Kidney (tissue), 14 donors: ENCODE data around the gene SLC4A11. TPM values are rescaled to one million over a fixed set of nuclear protein-coding genes. Genes with fewer than 3 reads are reported as not detected.

Source experiments
- DNase-seq, 5 donors: peaks; one replicate each; pipeline ENCODE4 v3.0.0-alpha.2; 2013 to 2020
- FAIRE-seq: peaks from 2 replicates; lab custom pipeline; 2012; peaks lifted over from hg19 to GRCh38; lab: Jason Lieb, UNC
- H3K27ac ChIP-seq, 2 donors: one replicate each; pipeline ENCODE4 v1.7.0; 2013; ENCODE audit warnings: low read depth in 2 of 2, low read length in 2 of 2, inconsistent platforms in 1 of 2
- H3K27me3 ChIP-seq: one replicate; pipeline ENCODE4 v1.7.1; 2013; ENCODE audit warnings: low read length, inconsistent platforms; ENCODE audit not compliant: control insufficient read depth, insufficient read depth
- H3K36me3 ChIP-seq, 3 donors: one replicate each; pipeline versions ENCODE4 v1.7.0 to v1.7.1; 2013; ENCODE audit warnings: low read length in 3 of 3, control low read depth in 1 of 3, inconsistent platforms in 1 of 3; ENCODE audit not compliant: insufficient read depth in 3 of 3, control insufficient read depth in 2 of 3
- H3K4me1 ChIP-seq, 3 donors: one replicate each; pipeline versions ENCODE4 v1.7.0 to v1.7.1; 2013; ENCODE audit warnings: low read length in 3 of 3, inconsistent platforms in 1 of 3, low read depth in 1 of 3; ENCODE audit not compliant: control insufficient read depth in 2 of 3, insufficient read depth in 2 of 3
- H3K4me3 ChIP-seq, 3 donors: one replicate each; pipeline versions ENCODE4 v1.7.0 to v1.8.1; 2013; ENCODE audit warnings: low read length in 3 of 3, control low read depth in 1 of 3, inconsistent platforms in 1 of 3
- H3K9ac ChIP-seq, 3 donors: one replicate each; pipeline versions ENCODE4 v1.7.0 to v1.7.1; 2013; ENCODE audit warnings: low read length in 3 of 3, control low read depth in 1 of 3, inconsistent platforms in 1 of 3
- H3K9me3 ChIP-seq, 3 donors: one replicate each; pipeline versions ENCODE4 v1.7.0 to v1.7.1; 2013; ENCODE audit warnings: low read length in 3 of 3, control low read depth in 1 of 3, inconsistent platforms in 1 of 3; ENCODE audit not compliant: control insufficient read depth in 2 of 3, insufficient read depth in 1 of 3
- intact Hi-C: fragments of 100-400 bp; cut with DNase I; formaldehyde crosslinking; loops from one replicate; pipeline ENCODE4 v1.11.1; 2022
- polyA plus RNA-seq: library from polyadenylated mRNA; stranded (reverse); fragments of 350-450 nt; fragmentation: Illumina TruSeq; extraction: RNeasy Lipid Tissue Mini Kit (QIAGEN cat#74804); gene quantifications from one replicate; pipeline ENCODE4 v1.2.3, GENCODE V29; 2014; ENCODE audit warnings: low read depth, low replicate concordance; ENCODE audit not compliant: insufficient read depth
- total RNA-seq: library from RNA; stranded (reverse); fragmentation: NEBNext Ultra II Directional; extraction: Animal tissue kit (Norgen Biotek cat#: 25700); gene quantifications from one replicate; pipeline ENCODE4 v1.2.1, GENCODE V29; 2021
- TF ChIP-seq, protein P1 (sequence below): IDR thresholded peaks from 3 replicates; pipeline ENCODE4 v1.5.1; 2012; ENCODE audit warnings: mild to moderate bottlenecking, moderate library complexity, borderline replicate concordance; ENCODE audit not compliant: insufficient read depth; ENCODE audit errors: extremely low read depth
- donor health status: control.
- donor health status: control.
- donor health status: control.
- donor health status: control.
- donor health status: control.
- donor health status: DM: yes; HTN: yes; CAD: no.
- donor health status: Normal renal cell carcinoma (clear cell type).

SLC4A11 gene
- total and polyA plus RNA-seq, 2 donors from 2014 or later, result 7.6 to 14.8 TPM

DNA sequence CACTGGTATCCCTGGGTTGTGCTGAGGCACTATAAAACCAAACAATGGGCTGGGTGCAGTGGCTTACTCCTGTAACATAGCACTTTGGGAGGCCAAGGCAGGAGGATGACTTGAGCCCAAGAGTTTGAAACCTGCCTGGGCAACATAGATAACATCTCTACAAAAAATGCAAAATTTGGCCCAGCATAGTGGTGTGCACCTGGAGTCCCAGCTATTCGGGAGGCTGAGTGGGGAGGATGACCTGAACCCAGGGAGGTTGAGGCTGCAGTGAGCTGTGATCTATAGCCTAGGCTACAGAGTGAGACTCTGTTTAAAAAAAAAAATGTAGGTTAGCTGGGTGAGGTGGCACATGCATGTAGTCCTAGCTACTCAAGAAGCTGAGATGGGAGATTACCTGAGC lies 7.7 kb upstream of the SLC4A11 start:
- Histone ChIP-seq H3K27ac (no peak overlapping the region), H3K9me3 (no peaks in the 10 kb centered on the region), H3K27me3 (peaks cover 2% of the 10 kb centered on the region), H3K4me1 (no peaks in the 10 kb centered on the region), H3K36me3 (peaks cover 0 to 5% (median 0%) of the 10 kb centered on the region in 3 donors), H3K4me3 (no peak overlapping the region), H3K9ac (no peak overlapping the region)
- TF ChIP-seq, protein P1, sequence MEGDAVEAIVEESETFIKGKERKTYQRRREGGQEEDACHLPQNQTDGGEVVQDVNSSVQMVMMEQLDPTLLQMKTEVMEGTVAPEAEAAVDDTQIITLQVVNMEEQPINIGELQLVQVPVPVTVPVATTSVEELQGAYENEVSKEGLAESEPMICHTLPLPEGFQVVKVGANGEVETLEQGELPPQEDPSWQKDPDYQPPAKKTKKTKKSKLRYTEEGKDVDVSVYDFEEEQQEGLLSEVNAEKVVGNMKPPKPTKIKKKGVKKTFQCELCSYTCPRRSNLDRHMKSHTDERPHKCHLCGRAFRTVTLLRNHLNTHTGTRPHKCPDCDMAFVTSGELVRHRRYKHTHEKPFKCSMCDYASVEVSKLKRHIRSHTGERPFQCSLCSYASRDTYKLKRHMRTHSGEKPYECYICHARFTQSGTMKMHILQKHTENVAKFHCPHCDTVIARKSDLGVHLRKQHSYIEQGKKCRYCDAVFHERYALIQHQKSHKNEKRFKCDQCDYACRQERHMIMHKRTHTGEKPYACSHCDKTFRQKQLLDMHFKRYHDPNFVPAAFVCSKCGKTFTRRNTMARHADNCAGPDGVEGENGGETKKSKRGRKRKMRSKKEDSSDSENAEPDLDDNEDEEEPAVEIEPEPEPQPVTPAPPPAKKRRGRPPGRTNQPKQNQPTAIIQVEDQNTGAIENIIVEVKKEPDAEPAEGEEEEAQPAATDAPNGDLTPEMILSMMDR, result no peak
- FAIRE-seq (no peak), DNase-seq (no peak)
- intact Hi-C loops, result no loop called here

DNA sequence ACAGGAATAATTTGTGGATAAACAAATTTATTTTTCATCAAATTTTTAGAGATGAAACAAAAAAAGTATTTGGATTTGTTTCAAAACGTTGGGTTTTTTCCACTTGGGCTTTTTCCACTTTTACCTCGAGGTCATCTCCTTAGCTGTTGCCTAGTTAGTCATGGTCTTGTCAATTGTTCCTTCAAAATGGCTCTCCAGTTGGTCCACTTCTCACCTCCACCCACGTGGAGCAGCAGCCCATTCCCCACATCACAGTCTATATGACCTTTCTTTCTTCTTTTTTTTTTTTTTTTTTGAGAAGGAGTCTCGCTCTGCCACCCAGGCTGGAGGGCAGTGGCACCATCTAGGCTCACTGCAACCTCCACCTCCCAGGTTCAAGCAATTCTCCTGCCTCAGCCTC lies 6.7 kb upstream of the SLC4A11 start:
- H3K9ac ChIP-seq, result no peak overlapping the region
- no peaks in the 10 kb centered on the region for H3K9me3 ChIP-seq
- no peak overlapping the region for H3K4me3 ChIP-seq
- peaks cover 0 to under 1% (median 0%) of the 10 kb centered on the region in 3 donors for H3K36me3 ChIP-seq
- H3K4me1 ChIP-seq, result no peaks in the 10 kb centered on the region
- intact Hi-C loops, result no loop called here
- peaks cover 5% of the 10 kb centered on the region for H3K27me3 ChIP-seq
- no peak overlapping the region for H3K27ac ChIP-seq
- TF ChIP-seq, protein P1, result no peak
- FAIRE-seq, result no peak
- no peak for DNase-seq

DNA sequence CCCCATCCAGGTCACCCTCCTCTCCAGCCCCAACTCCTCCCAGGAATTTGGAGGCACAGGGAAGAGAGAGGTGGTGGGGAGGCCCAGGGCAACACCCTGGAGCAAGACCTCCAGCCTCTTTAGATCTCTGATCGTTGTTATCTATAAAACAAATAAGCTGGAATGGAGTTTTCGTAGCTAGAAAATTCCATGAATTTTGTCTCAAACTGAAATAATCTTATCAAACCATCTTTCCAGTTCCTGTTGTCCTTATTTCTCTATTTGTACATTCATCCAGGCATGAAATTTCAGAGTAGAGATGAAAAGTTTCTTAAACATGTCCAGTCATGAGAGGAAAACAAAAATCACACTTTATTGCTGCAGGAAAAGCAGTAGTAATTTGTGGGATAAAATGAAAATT lies 6.2 kb upstream of the SLC4A11 start:
- H3K36me3 ChIP-seq, result no peaks in the 10 kb centered on the region
- intact Hi-C loops, result no loop called here
- no peak overlapping the region for H3K4me3 ChIP-seq
- H3K27me3 ChIP-seq, result peaks cover 8% of the 10 kb centered on the region
- DNase-seq (no peak), FAIRE-seq (no peak)
- H3K9ac ChIP-seq, result no peak overlapping the region
- H3K27ac ChIP-seq, result no peak overlapping the region
- H3K9me3 ChIP-seq, result no peaks in the 10 kb centered on the region
- H3K4me1 ChIP-seq, result no peaks in the 10 kb centered on the region
- TF ChIP-seq, protein P1, result no peak

DNA sequence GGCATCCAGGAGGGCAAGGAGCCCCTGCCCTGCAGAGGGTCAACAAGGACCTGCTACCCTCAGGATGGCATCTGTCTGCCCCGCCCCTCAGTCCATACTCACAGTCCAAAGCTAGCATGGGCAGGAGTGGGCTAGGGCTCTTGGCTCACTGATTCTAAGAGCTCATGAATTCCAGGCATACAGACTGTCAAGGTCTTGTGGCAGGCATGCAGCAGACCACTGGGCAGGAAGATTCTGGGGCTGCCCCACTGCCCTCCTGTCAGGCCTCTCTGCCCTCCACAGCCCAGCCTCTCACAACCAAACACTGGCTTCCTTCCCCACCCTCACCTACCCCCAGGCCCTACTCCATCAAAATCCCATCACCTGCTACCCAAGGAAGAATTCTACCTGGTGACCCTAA lies 5.6 kb upstream of the SLC4A11 start:
- TF ChIP-seq, protein P1, result no peak
- H3K4me1 ChIP-seq, result peaks cover 0 to 2% (median 0%) of the 10 kb centered on the region in 3 donors
- DNase-seq (no peak), FAIRE-seq (no peak)
- H3K9me3 ChIP-seq, result no peaks in the 10 kb centered on the region
- peaks cover 14% of the 10 kb centered on the region for H3K27me3 ChIP-seq
- intact Hi-C loops, result no loop called here
- no peak overlapping the region for H3K9ac ChIP-seq
- no peak overlapping the region for H3K27ac ChIP-seq
- no peak overlapping the region for H3K4me3 ChIP-seq
- H3K36me3 ChIP-seq, result no peaks in the 10 kb centered on the region
